ENCODE data around the gene SPRR3.

DNA sequence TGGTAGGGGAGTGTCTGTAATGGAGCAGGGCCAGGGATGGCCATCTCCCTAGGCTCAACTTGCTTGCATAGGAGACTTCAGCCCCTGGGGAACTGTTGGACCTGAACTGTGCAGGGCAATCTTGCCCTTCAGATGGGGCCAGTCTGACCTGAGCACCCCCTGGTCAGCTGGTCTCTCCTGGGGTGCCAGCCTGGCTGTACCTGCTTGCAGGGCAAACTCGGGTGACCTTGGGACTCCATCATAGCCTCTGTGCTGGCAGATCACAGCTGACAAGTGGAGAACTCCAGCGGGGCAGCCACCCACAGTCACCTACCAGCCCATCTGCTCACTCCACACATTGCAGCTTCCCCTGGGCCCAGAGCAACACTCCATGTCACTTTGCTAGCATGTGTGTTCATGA lies 47.7 kb downstream of the SPRR3 start:
- TF ChIP-seq, protein P1, sequence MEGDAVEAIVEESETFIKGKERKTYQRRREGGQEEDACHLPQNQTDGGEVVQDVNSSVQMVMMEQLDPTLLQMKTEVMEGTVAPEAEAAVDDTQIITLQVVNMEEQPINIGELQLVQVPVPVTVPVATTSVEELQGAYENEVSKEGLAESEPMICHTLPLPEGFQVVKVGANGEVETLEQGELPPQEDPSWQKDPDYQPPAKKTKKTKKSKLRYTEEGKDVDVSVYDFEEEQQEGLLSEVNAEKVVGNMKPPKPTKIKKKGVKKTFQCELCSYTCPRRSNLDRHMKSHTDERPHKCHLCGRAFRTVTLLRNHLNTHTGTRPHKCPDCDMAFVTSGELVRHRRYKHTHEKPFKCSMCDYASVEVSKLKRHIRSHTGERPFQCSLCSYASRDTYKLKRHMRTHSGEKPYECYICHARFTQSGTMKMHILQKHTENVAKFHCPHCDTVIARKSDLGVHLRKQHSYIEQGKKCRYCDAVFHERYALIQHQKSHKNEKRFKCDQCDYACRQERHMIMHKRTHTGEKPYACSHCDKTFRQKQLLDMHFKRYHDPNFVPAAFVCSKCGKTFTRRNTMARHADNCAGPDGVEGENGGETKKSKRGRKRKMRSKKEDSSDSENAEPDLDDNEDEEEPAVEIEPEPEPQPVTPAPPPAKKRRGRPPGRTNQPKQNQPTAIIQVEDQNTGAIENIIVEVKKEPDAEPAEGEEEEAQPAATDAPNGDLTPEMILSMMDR (IDR thresholded peaks at IDR 0.05; ENCODE audit: low read depth, low read length, missing input control): no peak
- TF ChIP-seq, protein P2, sequence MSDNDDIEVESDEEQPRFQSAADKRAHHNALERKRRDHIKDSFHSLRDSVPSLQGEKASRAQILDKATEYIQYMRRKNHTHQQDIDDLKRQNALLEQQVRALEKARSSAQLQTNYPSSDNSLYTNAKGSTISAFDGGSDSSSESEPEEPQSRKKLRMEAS (IDR thresholded peaks at IDR 0.05): no peak
- TF ChIP-seq GABPA (IDR thresholded peaks at IDR 0.05 in 1 of 2, conservative IDR thresholded peaks at IDR 0.05 in 1 of 2): no peak
- TF ChIP-seq, protein P3, sequence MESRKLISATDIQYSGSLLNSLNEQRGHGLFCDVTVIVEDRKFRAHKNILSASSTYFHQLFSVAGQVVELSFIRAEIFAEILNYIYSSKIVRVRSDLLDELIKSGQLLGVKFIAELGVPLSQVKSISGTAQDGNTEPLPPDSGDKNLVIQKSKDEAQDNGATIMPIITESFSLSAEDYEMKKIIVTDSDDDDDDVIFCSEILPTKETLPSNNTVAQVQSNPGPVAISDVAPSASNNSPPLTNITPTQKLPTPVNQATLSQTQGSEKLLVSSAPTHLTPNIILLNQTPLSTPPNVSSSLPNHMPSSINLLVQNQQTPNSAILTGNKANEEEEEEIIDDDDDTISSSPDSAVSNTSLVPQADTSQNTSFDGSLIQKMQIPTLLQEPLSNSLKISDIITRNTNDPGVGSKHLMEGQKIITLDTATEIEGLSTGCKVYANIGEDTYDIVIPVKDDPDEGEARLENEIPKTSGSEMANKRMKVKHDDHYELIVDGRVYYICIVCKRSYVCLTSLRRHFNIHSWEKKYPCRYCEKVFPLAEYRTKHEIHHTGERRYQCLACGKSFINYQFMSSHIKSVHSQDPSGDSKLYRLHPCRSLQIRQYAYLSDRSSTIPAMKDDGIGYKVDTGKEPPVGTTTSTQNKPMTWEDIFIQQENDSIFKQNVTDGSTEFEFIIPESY (IDR thresholded peaks at IDR 0.05): no peak
- TF ChIP-seq YY1 (IDR thresholded peaks at IDR 0.05): no peak
